GM21390 (cell line): ENCODE measurements around the gene RIMKLA.

Experiments used
- ATAC-seq: cut with Tn5 transposase; IDR thresholded peaks from one replicate; pipeline ENCODE4 v1.9.1; 2021; ENCODE audit not compliant: unreplicated experiment

The RIMKLA gene, protein sequence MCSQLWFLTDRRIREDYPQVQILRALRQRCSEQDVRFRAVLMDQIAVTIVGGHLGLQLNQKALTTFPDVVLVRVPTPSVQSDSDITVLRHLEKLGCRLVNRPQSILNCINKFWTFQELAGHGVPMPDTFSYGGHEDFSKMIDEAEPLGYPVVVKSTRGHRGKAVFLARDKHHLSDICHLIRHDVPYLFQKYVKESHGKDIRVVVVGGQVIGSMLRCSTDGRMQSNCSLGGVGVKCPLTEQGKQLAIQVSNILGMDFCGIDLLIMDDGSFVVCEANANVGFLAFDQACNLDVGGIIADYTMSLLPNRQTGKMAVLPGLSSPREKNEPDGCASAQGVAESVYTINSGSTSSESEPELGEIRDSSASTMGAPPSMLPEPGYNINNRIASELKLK

DNA sequence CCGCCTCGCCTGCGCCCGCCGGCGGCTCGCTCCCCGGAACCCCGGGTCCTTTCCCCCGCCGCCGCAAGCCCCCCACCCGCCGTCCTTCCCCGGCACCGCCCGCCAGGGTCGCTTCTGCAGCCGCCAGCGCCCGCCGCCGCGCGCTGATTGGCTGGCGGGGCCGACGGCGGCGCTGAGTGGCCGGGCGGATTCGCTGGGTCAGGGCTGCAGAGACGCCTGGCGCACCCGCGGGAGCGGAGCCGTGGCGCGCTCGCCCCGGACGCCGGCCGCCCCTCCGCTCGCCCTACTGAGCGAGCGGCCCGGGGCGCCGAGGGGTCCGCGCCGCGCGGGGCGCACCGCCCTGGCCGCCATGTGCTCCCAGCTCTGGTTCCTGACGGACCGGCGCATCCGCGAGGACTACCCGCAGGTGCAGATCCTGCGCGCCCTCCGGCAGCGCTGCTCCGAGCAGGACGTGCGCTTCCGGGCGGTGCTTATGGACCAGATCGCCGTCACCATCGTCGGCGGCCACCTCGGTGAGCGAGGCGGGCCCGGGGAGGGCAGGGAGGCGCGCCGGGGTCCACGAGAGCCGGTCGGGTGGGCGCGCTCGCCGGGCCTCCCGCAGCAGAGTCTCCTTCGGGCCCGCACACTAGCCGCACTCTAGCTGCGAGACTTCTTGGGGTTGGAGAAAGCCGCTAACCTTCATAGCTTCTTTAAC lies at the start of gene RIMKLA:
Gene RIMKLA (plus strand): TSS at position 207 of the 694 bp plus-strand sequence. CDS start 143 bp downstream, at position 350.
- peak; percentile 92 for ATAC-seq

DNA sequence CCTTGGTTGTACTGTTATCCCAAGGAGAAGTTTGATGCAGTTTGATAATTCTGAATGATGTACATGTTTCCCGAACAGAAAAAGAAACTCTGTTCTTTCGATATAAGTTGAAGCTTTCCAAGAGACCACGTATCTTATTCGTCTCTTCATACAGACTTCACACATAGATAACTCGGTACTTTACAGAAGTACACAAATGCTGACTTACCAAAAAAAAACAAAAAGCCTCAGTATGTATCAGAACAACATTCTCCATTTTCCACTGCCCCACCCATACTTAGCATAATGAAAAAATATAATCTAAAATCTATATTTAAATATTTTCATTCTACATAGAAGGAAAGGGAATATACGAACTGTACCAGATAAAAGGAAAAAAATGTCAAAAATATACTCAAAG lies 47.7 kb upstream of the RIMKLA start:
- no peak for ATAC-seq

DNA sequence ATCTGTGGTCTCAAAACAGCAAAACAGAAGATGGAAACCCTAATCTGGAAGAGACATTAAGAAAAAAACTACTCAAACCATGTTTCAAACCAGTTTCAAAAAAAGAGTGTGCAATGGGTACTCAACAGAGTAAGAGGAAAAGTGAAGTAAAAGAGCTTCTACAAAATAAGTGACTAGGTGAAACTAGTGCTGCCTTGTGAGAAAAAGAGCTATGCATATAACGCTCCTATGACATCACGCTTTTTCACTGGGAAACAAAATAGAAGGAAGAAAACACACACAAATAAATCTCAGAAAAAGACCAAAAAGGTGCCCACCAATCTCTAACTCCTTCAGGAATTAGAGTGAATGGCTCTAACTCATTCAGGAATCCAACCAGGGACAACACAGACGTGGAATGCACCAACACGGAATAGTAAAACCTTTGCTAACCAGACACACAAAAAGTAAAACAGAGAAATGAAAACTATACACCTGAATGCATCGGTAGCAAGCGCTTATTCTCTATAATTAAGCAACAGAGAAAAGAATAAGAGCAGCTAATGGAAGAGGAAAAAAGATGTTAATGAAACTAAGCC lies 46.8 kb upstream of the RIMKLA start:
- ATAC-seq = no peak

DNA sequence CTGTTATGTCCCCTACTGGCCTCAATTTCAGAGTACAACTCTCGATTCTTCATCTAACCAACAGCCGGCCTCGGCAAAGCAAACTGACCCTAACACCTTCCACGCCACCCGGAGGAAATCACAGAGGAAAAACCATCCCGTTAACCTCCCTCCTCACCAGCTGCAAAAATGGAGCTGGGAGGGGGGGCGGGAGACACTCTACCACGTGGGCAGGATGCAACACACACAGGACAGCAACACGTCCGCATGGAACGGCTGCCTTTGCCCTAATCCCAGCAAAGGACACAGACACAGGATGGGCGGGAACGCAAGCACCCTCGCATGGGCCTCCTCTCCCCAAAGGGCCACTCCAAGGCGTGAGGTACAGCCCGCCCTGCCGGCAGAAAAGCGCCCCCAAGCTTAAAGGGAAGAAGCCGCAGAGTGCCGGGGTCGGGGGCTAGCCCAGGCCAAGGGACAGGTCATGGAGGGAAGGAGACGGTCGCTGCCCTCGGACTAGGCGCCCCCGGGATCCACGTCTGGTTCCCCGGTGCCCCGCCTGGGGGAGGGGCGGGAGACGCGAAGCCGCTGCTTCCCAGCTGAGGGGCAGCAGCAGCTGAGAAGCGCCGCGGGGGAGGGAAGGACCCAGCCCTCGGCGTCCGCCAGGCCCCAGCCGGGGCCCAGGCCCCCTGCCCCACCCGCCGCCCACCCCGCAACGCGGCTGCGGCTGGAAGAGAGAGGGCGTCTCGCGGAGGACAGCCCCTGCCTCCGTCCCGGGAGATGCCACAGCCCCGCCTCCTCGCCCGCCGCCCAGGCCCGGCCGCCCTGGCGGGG lies 46.1 kb upstream of the RIMKLA start:
- ATAC-seq = peak; percentile 41

DNA sequence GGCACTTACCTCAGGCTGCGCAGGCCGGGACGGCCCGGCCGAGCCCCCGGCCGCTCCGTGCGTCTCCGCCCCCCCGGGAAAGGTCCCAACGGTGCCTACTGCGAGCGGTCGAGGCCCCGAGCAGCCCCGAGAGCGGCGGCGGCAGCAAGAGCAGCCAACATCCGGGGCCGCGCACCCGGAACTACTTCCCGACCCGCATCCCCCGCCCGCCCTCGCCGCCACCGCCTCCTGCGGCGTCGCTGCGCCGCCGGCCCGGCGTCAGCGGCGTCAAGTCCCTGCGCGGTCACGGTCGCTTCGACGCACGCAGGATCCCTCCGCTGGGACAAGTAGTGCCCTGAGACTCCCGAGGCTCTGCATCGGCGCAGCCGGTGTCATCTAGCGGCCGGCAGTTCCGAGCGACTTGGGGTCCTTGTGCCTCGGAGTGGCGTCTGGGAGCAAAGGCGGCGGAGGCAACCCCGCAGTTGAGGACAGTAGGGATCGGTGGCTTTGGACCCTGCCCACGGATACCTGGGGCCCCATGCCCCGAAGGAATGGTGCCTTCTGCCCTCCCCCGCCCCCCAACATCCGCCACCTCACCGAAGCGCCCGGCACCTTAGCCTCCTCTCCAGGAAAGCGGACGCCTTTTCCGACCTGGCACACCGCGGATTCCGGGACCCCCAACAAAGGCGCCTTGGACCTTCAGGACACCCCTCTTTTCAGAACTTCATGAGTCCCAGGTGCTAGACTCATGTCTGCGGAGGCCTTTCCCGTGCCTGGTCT lies 45.4 kb upstream of the RIMKLA start, which contains the start of gene FOXJ3:
Gene FOXJ3 (minus strand): TSS at position 186 of the 759 bp plus-strand sequence. CDS start 24,142 bp downstream, outside the sequence.
- peak; percentile 72 for ATAC-seq

DNA sequence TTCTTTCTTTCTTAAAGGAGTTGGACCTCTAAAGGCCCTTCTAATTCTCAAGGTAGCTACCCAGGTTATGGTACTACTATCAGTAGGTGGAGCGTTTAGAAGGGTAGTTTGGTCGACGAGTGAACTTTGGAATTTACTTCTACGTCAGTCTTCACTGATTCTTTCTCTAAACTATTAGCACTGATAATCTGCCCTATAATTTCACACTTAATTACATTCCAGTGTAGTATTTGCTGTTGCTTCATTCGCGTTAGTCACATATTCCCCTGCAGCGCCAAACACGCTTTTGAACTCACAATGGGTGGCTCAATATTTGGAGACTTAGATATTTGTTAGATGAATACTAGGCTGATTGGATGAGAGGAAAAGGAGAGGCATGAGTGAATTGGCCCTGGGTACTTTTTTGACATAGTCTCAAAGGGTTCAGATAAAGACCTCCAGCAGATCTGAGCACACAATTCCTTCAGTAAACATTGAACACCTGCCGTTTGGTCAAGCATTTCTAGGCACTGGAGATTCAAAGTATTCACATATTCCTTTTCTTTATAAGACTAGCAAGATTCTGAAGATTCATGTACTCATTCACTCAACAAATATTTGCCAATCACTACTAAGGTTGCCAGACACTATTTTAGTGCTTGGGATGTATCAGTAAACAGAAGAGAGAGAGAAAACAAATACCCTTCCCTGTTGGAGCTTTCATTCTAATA lies 44.6 kb upstream of the RIMKLA start:
- ATAC-seq = no peak

DNA sequence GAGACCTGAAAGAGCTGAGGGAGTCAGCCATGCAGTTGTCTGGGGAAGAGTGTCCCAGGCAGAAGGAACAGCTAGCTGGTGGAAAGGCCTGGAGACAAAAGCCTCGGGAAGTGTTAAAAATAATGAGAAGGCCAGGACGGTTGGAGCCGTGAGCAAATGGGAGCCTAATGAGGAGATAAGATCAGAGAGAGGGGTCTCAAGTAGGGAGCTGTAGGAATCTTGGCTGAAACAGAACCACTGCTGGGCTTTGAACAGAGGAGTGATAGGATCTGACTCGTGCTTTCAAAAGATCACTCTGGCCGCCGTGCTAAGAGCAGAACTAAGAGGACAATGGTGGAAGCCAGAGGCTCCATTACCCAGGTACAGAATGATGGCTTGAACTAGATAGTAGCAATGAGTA lies 43.6 kb upstream of the RIMKLA start:
- ATAC-seq = no peak

DNA sequence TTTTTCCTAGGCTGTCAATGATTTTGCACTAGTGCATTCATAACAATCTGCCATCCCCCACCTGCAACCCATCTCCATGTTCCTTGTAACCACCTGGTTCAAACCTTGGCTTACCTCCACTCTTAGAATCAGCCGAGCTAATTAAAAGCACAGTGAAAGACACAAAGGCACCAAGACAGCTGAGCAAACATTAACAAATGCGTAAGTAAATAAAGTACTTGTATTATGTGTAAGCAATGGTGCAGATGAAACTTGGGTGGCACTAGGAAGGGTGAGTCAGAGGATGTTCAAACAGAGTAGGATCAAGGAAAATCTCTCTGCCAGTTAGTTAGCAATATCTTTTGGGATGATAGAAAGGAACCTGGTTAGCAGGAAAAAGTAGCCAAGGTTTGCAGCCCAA lies 40.5 kb upstream of the RIMKLA start:
- no peak for ATAC-seq

DNA sequence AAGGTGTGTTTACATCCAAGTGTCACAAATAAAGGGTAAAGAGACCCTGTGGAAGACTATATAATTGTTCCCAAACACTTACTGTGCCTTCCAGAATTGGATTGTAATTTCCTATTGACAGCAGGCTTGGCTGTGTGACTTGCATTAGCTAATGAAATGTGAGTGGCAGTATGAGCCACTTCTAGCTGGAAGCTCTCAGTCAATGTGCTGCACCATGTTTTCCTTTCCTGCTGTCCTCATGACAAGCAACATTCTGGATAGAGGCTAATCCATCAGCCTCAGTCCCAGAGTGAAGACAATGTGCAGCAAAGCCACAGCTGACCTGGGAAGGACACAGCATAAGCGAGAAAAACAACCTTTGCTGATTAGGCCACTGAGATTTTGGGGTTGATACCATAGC lies 39.7 kb upstream of the RIMKLA start:
- no peak for ATAC-seq

DNA sequence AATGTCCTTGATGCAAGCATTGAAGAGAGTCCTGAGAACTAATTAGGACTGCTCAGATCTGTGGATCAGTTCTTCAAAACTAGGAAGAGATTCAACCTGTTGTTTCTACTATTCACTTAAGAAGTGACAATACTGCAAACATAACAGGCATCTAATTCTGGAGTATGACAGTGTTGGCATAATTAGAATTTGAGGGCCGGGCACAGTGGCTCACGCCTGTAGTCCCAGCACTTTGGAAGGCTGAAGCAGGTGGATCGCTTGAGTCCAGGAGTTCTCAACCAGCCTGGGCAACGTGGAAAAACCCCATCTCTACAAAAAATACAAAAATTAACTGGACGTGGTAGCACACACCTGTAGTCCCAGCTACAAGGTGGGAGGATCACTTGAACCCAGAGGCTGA lies 37.5 kb upstream of the RIMKLA start:
- no peak for ATAC-seq

DNA sequence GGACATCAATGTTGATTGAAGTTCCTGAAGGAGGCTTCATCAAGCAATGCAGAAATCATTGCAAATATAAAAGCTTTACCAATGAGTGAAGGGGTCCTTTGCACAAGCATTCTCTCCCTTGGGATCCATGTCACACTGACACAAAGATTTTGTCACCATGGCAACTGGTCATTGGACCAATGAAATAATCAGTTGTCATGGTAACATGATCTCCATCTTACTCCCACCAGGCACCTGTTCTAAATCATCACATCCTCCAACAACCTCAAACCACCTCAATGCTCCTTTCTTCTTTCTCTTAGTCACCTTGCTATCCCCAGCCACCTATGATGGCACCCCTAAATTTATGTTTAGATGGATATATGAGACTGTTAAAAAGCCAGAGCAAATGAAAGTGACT lies 32.1 kb upstream of the RIMKLA start:
- no peak for ATAC-seq

DNA sequence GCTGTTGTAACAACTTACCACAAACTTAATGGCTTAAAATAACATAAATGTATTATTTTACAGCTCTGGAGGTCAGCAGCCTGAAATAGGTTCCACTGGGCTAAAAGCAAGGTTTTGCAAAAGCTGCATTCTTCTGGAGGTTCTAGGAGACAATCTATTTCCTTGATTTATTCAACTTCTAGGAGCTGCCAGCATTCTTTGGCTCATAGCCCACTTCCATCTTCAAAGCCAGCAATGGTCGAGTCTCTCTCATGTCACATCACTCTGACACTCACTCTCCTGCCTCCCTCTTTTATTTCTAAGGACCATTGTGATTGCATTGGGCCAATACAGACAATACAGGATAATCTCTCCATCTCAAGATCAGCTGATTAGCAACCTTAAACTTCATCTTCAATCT lies 30.5 kb upstream of the RIMKLA start:
- no peak for ATAC-seq

DNA sequence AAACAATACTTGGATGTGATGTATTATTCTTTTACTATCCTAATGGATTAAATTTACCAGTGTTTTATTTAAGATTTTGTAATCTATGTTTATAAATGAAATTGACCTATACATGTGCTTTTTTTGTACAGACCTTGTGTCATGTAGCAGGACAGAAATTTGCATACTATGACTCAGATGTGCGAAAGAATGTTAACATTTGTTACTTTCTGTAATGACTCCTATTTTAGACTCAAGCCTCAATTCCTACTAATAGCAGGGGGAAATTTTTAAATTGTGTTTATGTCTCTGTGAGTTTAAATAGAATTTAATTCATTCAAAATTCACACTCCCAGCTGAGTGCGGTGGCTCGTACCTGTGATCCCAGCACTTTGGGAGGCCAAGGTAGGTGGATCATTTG lies 21.8 kb upstream of the RIMKLA start:
- ATAC-seq = no peak

DNA sequence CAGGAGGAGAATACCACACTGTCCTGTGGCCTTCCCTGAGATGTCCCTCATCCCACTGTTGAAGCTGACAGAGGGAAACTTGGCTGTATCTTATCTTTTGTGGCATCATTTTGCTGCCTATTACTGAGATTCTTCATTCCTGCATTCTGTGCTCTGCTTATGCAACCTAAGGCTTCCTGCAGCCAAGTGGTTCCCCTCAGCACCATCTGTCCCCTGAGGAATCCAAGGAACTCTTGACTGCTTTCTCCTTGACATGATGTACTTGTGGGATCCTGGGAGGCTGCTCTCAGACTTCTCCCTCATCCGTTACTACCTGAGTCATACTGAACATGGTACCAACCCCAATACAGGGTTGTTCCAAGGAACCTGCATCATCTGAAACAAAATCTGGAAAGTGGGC lies 21.1 kb upstream of the RIMKLA start:
- ATAC-seq = no peak

DNA sequence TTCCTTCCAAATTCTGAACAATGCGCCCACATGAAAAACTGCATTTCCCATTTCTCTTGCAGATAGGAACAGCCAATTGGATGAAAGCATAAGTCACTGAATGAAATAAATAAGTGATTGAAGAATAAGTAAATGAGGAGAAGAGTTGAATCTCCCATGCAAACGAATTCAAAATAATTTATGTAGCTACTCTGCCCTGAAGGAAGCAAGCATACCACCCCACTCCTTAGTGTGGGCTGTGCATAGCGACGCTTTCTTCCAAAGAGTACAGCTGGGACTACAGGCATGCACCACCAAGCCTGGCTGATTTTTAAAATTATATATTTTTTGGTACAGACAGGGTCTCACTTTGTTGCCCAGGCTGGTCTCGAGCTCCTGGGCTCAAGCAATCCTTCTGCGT lies 16.5 kb upstream of the RIMKLA start:
- ATAC-seq = no peak

DNA sequence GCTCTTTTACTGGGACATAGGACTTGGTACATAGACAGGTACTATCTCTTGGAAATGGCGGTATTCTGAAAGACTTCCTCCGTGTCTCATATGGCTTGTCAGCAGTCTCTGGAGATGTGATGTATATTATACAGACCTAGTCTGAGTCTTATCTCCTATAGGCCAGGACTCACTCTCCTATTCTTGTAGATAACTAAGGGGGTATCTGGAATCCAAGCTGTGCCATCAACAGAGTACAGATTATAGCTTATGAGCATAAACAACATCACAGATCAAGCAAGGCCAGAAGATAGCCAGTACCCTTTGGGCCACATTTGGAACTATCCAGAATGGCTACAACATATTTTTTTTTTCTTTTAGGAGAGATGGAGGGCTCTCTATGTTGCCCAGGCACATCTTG lies 16.1 kb upstream of the RIMKLA start:
- no peak for ATAC-seq

DNA sequence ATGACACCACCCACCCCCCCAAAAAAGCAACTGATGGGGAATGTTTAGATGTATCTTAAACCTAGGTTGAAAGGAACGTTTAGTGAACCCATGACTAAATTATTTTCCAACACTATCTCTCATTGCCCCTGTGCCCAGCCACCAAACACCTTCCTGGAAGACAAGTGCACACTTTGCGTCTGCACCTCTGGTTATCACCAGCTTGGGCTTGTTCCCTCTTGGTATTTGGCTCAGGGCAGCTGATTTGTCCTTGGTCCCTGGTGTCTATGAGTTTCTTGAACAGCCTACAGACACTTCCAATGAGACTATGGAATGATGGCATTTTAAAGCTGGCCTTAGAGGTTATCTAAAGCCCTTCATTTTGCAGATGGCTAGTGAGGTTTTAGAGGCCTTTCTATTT lies 15.5 kb upstream of the RIMKLA start:
- no peak for ATAC-seq

DNA sequence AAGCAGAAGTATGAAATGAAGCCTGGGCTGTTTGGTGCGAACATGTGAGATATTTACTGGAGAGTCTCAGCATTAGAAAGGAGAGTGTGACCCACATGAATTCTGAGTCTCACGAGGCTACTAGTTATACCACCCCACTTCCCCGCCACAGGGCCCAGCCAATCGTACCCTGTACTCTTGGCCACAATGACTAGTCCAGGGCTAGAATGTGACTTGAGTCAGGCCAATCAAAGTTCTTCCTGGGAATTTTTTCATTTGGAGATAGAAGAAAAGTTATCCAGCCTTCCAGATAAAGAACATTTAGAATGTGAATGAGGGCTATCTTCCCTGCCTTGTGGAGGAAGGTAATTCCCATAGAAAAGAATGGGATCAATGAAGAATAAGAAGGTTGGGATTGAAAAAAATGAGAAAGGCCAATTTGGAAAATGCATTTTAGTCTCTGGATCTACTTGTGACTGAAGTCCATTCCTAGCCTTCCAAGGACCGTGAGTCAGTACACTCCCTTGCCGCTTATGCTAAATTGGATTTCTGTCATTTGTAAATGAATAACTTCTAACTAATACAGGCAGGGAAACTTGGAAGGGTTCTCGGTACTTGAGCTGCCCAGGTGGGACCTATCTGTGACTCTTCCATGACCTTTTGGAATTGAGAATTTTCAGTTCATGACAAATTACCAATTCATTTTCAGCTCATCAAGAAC lies 12.3 kb upstream of the RIMKLA start:
- ATAC-seq = no peak

DNA sequence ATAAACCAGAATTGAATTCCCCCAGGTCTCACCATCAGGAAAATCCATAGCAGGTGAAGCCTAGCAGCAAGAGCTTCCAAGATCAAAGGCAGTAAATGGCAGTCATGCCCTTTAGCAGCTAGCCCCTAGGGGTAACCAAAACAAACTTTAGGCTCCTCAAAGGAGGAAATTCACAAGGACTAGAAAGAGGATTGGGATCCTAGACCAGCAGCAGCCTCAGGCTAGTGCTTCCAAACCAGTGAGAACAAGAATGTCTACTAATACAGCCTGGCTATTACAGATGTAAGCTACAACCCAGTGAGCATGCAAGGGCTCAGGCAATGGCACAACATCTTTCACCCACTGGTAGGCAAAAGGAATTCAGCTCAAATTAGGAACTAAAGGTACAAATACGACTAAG lies 11.1 kb upstream of the RIMKLA start:
- ATAC-seq = no peak
